Amniotic epithelial cell (primary cell): ENCODE results near the gene UCMA.
A peak's percentile ranks its signal among the peaks of the same experiment; 100 is the strongest.
"Not testable (repeated sequence)": the region's sequence is repeated elsewhere in the genome, so short reads cannot be mapped to it uniquely, and the experiment has no call there.

Experiments
- DNase-seq: peaks from one replicate; pipeline ENCODE4 v3.0.0-alpha.2; 2010; ENCODE audit warnings: low read depth

Gene UCMA

GRCh38 chr10:13234172-13234571 lies at the start of gene UCMA:
UCMA (minus strand) TSS chr10:13234374; CDS start chr10:13234258, 116 bp downstream.
- no peak for DNase-seq

GRCh38 chr10:13282348-13282747 lies 48.2 kb upstream of the UCMA start:
- not testable (repeated sequence) for DNase-seq

- DNase-seq, result peak; percentile 16
Observed at GRCh38 chr10:13276749-13277365, 42.7 kb upstream of the UCMA start.

- DNase-seq, result not testable (repeated sequence)
Observed at GRCh38 chr10:13276146-13276545, 42.0 kb upstream of the UCMA start.

- no peak for DNase-seq
Observed at GRCh38 chr10:13272164-13272571, 38.0 kb upstream of the UCMA start.

GRCh38 chr10:13271552-13272163 lies 37.5 kb upstream of the UCMA start:
- no peak for DNase-seq

GRCh38 chr10:13270877-13271551 lies 36.8 kb upstream of the UCMA start:
- DNase-seq, result peak; percentile 35

GRCh38 chr10:13268841-13269240 lies 34.7 kb upstream of the UCMA start:
- peak; percentile 38 for DNase-seq

- DNase-seq, result no peak
Observed at GRCh38 chr10:13268310-13268709, 34.1 kb upstream of the UCMA start.

GRCh38 chr10:13263591-13263990 lies 29.4 kb upstream of the UCMA start:
- no peak for DNase-seq

GRCh38 chr10:13262433-13262832 lies 28.3 kb upstream of the UCMA start:
- no peak for DNase-seq

GRCh38 chr10:13257621-13258140 lies 23.5 kb upstream of the UCMA start:
- DNase-seq, result no peak

GRCh38 chr10:13256627-13257026 lies 22.5 kb upstream of the UCMA start:
- DNase-seq, result no peak

- DNase-seq, result no peak
Observed at GRCh38 chr10:13253726-13254125, 19.6 kb upstream of the UCMA start.

- DNase-seq, result no peak
Observed at GRCh38 chr10:13247784-13248183, 13.6 kb upstream of the UCMA start.

- no peak for DNase-seq
Observed at GRCh38 chr10:13247246-13247645, 13.1 kb upstream of the UCMA start.

GRCh38 chr10:13242260-13242659 lies 8.1 kb upstream of the UCMA start:
- DNase-seq, result not testable (repeated sequence)

- no peak for DNase-seq
Observed at GRCh38 chr10:13241613-13242012, 7.4 kb upstream of the UCMA start.

GRCh38 chr10:13239923-13240322 lies 5.7 kb upstream of the UCMA start:
- DNase-seq, result no peak

GRCh38 chr10:13238271-13239077 lies 4.3 kb upstream of the UCMA start:
- DNase-seq, result no peak

- no peak for DNase-seq
Observed at GRCh38 chr10:13236638-13237037, 2.5 kb upstream of the UCMA start.

- DNase-seq, result not testable (repeated sequence)
Observed at GRCh38 chr10:13234736-13235135, 562 bp upstream of the UCMA start.
